ENCODE measurements around the gene MTA3.
A peak's percentile ranks its signal among the peaks of the same experiment; 100 is the strongest.
"Not testable (repeated sequence)": the region's sequence is repeated elsewhere in the genome, so short reads cannot be mapped to it uniquely, and the experiment has no call there.

MTA3 gene

GRCh38 chr2:42567806-42568400 is 529 bp upstream of the MTA3 start:
- peak; percentile 17 for DNase-seq

GRCh38 chr2:42569116-42569711 is 782 bp downstream of the MTA3 start:
- DNase-seq: peak; percentile 15

- DNase-seq: no peak
Observed at GRCh38 chr2:42569883-42570282, 1.5 kb downstream of the MTA3 start.

GRCh38 chr2:42572297-42573081 is 4.1 kb downstream of the MTA3 start:
- no peak for DNase-seq

- DNase-seq: no peak
Observed at GRCh38 chr2:42573256-42573655, 4.8 kb downstream of the MTA3 start.

- no peak for DNase-seq
Observed at GRCh38 chr2:42575458-42576064, 7.1 kb downstream of the MTA3 start.

GRCh38 chr2:42578621-42579020 is 10.2 kb downstream of the MTA3 start:
- no peak for DNase-seq

- DNase-seq: no peak
Observed at GRCh38 chr2:42581257-42581656, 12.8 kb downstream of the MTA3 start.

- not testable (repeated sequence) for DNase-seq
Observed at GRCh38 chr2:42584628-42585027, 16.2 kb downstream of the MTA3 start.

GRCh38 chr2:42585779-42586178 is 17.3 kb downstream of the MTA3 start:
- no peak for DNase-seq

GRCh38 chr2:42587526-42588117 is 19.2 kb downstream of the MTA3 start:
- DNase-seq: no peak

GRCh38 chr2:42588121-42588520 is 19.7 kb downstream of the MTA3 start:
- DNase-seq: no peak

- DNase-seq: no peak
Observed at GRCh38 chr2:42590176-42590575, 21.7 kb downstream of the MTA3 start.

GRCh38 chr2:42593282-42593681 is 24.9 kb downstream of the MTA3 start:
- no peak for DNase-seq

GRCh38 chr2:42598656-42599055 is 30.2 kb downstream of the MTA3 start:
- DNase-seq: no peak

- DNase-seq: no peak
Observed at GRCh38 chr2:42601076-42601475, 32.6 kb downstream of the MTA3 start.

GRCh38 chr2:42602218-42602875 is 33.9 kb downstream of the MTA3 start:
- no peak for DNase-seq

GRCh38 chr2:42602876-42603219 is 34.4 kb downstream of the MTA3 start:
- no peak for DNase-seq

- DNase-seq: not testable (repeated sequence)
Observed at GRCh38 chr2:42604341-42604867, 36.0 kb downstream of the MTA3 start.

GRCh38 chr2:42606166-42606565 is 37.7 kb downstream of the MTA3 start:
- not testable (repeated sequence) for DNase-seq

GRCh38 chr2:42607101-42607637 is 38.7 kb downstream of the MTA3 start:
- DNase-seq: no peak
